KBM-7 (cell line): Measurements from ENCODE around the gene R3HCC1L.
"Not testable (repeated sequence)": the region's sequence is repeated elsewhere in the genome, so short reads cannot be mapped to it uniquely, and the experiment has no call there.

Source experiments
- DNase-seq: peaks from one replicate; pipeline ENCODE4 v3.0.0-alpha.2; 2015
- in situ Hi-C: fragments of 300-500 bp; cut with MboI; formaldehyde crosslinking; loops from 2 replicates; pipeline ENCODE4 v1.14.3; 2020; ENCODE audit warnings: low sequenced_read_pairs, low pct_unique_long_range_greater_than_20kb, mixed read lengths

Gene R3HCC1L

GRCh38 chr10:98215373-98215772, 80.9 kb downstream of the R3HCC1L start:
- no peak for DNase-seq
- in situ Hi-C loops: no loop called here

GRCh38 chr10:98217801-98218200, 83.3 kb downstream of the R3HCC1L start:
- peak; percentile 43 for DNase-seq
- in situ Hi-C loops: no loop called here

- in situ Hi-C loops: no loop called here
- no peak for DNase-seq
These were observed 89.4 kb downstream of the R3HCC1L start for GRCh38 chr10:98223874-98224273.

GRCh38 chr10:98224509-98224908, 90.1 kb downstream of the R3HCC1L start:
- in situ Hi-C loops: no loop called here
- DNase-seq: no peak

DNA sequence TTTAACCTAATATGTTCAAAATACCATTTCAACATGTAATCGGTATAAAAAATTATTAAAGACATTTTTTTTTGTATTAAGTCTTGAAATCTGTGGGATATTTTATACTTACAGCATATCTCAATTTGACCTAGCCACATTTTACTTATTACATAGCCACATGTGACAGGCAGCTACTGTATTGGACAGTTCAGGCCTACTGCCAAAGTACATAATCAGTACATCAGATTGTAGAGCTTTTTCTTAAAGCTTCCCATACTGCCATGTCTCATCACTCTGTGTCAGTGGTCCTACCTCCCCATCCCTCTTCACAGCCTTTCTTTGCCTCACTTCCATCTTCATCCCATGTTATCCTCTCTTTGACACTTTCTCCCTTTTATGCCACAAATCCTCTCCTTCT, 90.5 kb downstream of the R3HCC1L start:
- no peak for DNase-seq
- in situ Hi-C loops: no loop called here

DNA sequence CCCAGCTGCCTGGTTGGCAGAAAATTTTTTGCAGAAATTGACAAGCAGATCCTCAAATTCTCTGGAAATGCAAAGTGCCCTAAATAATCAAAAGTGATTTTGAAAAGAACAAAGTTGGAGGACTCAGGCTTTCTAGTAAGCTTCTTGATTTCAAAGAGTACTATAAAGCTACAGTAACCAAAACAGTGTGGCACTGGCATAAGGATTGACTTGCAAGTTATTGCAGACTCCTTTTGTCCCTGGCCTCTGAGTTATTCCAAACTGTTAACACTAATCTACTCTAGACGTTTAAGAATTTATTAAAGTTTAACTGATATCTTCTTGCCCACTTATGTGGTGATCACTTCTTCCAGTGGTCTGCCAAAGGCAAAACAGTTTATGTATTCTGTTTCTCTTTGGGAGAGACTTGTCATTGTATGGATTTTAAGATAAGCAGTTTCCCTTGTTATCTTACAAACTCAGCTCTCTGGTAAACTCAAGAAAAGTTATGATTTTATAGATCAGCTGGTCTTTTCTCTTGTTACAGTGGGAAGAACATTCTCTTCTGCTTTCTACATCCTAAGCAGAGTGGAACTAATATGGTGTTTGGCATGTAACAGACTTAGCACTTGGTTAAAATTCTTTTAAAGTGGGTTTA, 92.2 kb downstream of the R3HCC1L start:
- in situ Hi-C loops: no loop called here
- no peak for DNase-seq

DNA sequence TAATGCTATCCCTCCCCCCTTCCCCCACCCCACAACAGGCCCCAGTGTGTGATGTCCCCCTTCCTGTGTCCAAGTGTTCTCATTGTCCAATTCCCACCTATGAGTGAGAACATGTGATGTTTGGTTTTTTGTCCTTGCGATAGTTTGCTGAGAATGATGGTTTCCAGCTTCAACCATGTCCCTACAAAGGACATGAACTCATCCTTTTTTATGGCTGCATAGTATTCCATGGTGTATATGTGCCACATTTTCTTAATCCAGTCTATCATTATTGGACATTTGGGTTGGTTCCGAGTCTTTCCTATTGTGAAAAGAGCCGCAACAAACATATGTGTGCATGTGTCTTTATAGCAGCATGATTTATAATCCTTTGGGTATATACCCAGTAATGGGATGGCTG, 93.3 kb downstream of the R3HCC1L start:
- in situ Hi-C loops, DNase-seq: not testable (repeated sequence)

DNA sequence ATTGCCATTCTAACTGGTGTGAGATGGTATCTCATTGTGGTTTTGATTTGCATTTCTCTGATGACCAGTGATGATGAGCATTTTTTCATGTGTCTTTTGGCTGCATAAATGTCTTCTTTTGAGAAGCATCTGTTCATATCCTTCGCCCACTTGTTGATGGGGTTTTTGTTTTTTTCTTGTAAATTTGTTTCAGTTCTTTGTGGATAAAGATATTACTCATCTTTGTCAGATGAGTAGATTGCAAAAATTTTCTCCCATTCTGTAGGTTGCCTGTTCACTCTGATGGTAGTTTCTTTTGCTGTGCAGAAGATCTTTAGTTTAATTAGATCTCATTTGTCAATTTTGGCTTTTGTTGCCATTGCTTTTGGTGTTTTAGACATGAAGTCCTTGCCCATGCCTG, 93.8 kb downstream of the R3HCC1L start:
- DNase-seq, in situ Hi-C loops: not testable (repeated sequence)

DNA sequence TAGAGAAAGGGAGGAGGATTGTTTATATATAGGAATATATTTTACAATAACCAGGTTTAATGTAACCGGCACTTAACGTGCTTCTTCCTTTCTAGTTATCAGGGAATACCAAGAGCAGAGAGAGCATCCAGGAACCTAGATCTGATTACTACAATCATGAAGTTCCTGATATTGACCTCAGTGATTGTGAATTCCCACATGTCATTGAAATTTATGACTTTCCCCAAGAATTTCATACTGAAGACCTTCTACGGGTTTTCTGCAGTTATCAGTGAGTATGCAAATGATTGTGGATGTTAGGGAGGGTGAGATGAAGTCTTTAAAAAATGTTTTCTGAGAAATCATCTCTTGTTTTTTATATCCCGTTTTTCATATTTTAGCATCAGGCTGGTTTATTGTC, 97.0 kb downstream of the R3HCC1L start:
- in situ Hi-C loops: no loop called here
- no peak for DNase-seq

- no peak for DNase-seq
- in situ Hi-C loops: no loop called here
These were observed 101.4 kb downstream of the R3HCC1L start for GRCh38 chr10:98235846-98236245.

GRCh38 chr10:98236862-98237261, 102.4 kb downstream of the R3HCC1L start:
- in situ Hi-C loops: no loop called here
- DNase-seq: no peak

DNA sequence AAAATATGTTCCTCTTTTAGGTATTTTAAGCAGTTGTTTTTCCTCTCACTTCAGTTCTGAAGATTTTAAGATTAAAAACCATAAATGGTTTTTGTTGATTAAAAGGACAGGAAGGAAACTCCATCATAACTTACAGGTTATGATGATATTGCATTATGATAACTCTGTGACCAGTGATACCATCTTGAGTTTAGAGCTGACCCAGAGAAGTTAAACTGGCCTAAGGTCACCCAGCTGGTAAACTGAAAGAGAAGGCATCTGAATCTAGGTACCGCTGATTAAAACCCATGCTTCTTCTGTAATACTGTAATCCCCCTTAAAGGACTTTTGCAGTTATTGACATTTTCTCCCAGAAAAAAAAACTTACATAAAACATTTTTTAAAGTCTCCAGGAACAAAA, 103.9 kb downstream of the R3HCC1L start:
- in situ Hi-C loops: no loop called here
- peak; percentile 27 for DNase-seq

- in situ Hi-C loops: no loop called here
- no peak for DNase-seq
These were observed 106.1 kb downstream of the R3HCC1L start for GRCh38 chr10:98240524-98240923.

GRCh38 chr10:98242823-98243222, 108.4 kb downstream of the R3HCC1L start:
- DNase-seq: peak; percentile 41

GRCh38 chr10:98244141-98244540, 109.7 kb downstream of the R3HCC1L start:
- in situ Hi-C loops: no loop called here

More at GRCh38 chr10:98242823-98243222, 108.4 kb downstream of the R3HCC1L start:
- in situ Hi-C loops: no loop called here

DNA sequence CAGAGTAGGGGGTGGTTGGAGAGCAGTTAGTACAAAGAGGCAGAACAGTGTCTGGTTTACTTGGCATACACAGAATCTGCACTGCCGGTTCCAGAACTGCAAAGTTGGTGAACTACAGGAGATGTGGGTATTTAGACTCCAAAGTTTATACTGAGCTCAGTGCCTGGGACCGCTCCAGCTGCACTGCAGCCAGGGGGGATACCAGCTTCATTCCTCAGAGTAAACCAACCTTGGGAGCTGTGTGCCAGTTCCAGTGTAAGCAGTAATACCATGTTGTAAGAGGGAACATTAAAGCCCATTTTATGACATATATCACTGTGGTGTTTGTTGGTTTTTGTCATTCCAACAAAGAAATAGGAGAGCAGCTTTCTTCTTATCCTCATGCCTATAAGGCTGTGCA, 110.1 kb downstream of the R3HCC1L start:
- DNase-seq: no peak
- in situ Hi-C loops: no loop called here

More at GRCh38 chr10:98244141-98244540, 109.7 kb downstream of the R3HCC1L start:
- no peak for DNase-seq

GRCh38 chr10:98246911-98247805, 112.7 kb downstream of the R3HCC1L start:
- in situ Hi-C loops: no loop called here
- DNase-seq: no peak

- DNase-seq: no peak
- in situ Hi-C loops: no loop called here
These were observed 113.6 kb downstream of the R3HCC1L start for GRCh38 chr10:98248018-98248417.

DNA sequence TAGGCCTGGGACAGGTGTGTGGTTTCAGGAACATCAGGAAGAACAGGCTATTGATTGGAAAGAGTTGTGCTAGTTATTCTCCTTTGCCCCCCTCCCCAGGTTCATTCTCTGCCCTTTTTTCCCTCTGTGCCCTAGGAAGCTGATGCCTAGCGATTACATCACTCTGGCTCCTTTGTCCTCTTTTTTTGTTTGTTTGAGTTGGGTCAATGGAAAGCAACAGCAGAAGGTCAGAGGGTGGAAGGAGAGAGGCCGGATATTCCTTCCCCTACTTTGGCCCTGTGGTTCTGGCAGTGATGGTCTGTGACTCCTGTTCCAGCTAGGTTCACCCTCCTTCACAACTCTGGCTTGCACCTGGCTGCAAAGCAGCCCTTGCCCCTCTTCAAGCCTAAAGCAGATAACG, 114.7 kb downstream of the R3HCC1L start:
- no peak for DNase-seq
- in situ Hi-C loops: no loop called here

DNA sequence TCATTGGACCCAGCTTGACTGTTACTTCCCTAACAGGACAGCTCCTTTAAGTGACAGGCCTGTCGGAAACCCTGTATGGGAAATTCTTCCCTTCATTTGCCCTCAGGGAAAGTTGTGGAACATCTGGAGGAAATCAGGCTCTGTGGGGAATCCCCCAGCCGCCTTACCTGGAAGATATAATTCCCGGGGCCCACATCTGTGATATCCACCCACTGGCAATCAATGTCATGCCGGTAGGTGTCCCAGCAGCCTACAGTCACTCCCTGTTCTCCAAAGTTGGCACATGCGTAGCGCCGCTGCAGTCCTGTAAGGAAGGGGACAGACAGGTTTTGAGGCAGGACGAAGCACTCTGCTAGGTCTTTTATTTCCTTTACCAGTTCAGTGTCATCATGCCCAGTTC, 116.9 kb downstream of the R3HCC1L start:
- no peak for DNase-seq
- in situ Hi-C loops: no loop called here
